PFSK-1 (cell line): ENCODE results near the gene MFSD12.

Experiments used
- FOXP2 ChIP-seq: optimal IDR thresholded peaks from 2 replicates; pipeline ENCODE3; 2011; ENCODE audit warnings: borderline replicate concordance, control low read depth, inconsistent platforms; ENCODE audit not compliant: insufficient read depth; ENCODE audit errors: extremely low read length, extremely low read depth
- POLR2AphosphoS5 ChIP-seq: IDR thresholded peaks from 2 replicates; pipeline ENCODE4 v1.6.1; 2012; ENCODE audit warnings: low read depth, mild to moderate bottlenecking, control low read depth, low read length, moderate library complexity
- REST ChIP-seq, 2 experiments: IDR thresholded peaks; 2 replicates each; pipeline versions ENCODE4 v1.6.1 to v1.8.0; 2011 to 2012; ENCODE audit warnings: low read depth in 2 of 2, low read length in 2 of 2, control low read depth in 1 of 2, inconsistent platforms in 1 of 2, mild to moderate bottlenecking in 1 of 2, moderate library complexity in 1 of 2; ENCODE audit not compliant: insufficient read depth in 1 of 2
- SIN3A ChIP-seq: IDR thresholded peaks from 2 replicates; pipeline ENCODE4 v1.6.1; 2012; ENCODE audit warnings: mild to moderate bottlenecking, low read length, moderate library complexity, borderline replicate concordance; ENCODE audit not compliant: insufficient read depth
- TAF1 ChIP-seq: IDR thresholded peaks from 2 replicates; pipeline ENCODE4 v1.6.1; 2012; ENCODE audit warnings: low read length, control low read depth, borderline replicate concordance; ENCODE audit not compliant: insufficient read depth

MFSD12 gene

DNA sequence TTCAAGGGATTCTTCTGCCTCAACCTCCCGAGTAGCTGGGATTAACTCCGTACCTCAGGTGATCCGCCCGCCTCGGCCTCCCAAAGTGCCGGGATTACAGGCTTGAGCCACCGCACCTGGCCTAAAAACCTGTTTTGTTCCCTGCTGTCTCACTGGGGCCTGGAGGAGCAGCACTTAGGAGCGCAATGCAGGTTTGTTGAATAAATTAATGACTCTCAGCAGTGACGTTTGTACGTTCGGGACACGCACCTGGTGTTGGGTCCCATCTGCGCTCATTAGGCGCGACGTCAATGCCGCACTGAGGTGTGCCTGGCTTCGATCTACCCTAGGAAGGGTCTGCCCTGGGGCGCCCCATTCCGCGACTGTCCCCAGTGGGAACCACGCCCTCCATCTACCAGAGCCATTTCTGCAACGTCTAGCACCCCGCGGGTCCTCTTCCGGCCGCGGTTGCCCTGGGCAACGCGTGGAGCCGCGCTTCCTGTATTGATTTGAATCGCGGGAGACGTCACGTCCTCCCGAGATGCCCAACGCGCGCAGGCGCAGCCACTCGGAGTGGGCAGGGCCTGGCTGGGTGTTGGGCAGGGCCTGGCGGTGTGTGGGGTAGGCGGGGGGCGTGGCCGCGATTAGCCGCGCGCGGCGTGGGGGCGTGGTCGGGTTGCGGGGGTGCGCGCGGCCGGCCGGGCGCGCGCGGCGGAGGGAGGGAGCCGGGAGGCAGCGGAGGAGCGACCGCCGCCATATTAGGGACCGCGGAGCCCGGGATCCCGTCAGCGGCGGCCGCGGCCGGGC, 51.6 kb downstream of the MFSD12 start, which contains the start of gene FZR1:
FZR1 (plus strand) TSS at position 714 of the 786 bp plus-strand sequence. CDS start 16,679 bp downstream, outside the sequence.
- TF ChIP-seq REST (IDR thresholded peaks at IDR 0.05; ENCODE audit: insufficient read depth in 1 of 2, low read depth in 2 of 2, low read length in 2 of 2) (no peak), FOXP2 (peak; percentile 55), SIN3A (0 out of 2 replicates have a peak, but pooled peaks have one; percentile 12), TAF1 (0 out of 2 replicates have a peak, but pooled peaks have one; percentile 30), POLR2AphosphoS5 (no peak; the same call in 1 of the 2 replicates)

DNA sequence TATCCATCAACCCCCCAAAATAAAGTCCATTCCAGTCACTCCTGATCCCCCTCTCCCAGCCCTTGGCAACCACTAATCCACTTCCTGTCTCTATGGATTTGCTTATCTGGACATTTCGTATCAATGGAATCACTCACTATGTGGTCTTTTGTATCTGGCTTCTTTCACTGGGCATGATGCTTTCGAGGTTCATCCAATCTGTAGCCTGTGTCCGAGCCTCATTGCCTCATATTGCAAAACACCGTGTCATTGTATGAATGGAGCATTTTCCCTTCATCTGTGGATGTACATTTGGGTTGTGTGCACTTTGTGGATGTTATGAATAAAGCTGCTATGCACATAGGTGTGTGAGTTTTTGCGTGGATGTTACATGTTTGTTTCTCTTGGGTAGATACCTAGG, 52.7 kb downstream of the MFSD12 start:
- TF ChIP-seq FOXP2 (no peak), TAF1 (no peak), REST (IDR thresholded peaks at IDR 0.05; ENCODE audit: insufficient read depth in 1 of 2, low read depth in 2 of 2, low read length in 2 of 2) (no peak), SIN3A (no peak), POLR2AphosphoS5 (no peak)

- no peak for TF ChIP-seq SIN3A
- TF ChIP-seq REST (IDR thresholded peaks at IDR 0.05; ENCODE audit: insufficient read depth in 1 of 2, low read depth in 2 of 2, low read length in 2 of 2): no peak
- TF ChIP-seq FOXP2: peak; percentile 90
- TF ChIP-seq POLR2AphosphoS5: no peak
- no peak for TF ChIP-seq TAF1
Measured at GRCh38 chr19:3503036-3503572, 54.3 kb downstream of the MFSD12 start.

GRCh38 chr19:3501780-3502179, 55.6 kb downstream of the MFSD12 start:
- TF ChIP-seq FOXP2: no peak
- no peak for TF ChIP-seq SIN3A
- no peak for TF ChIP-seq POLR2AphosphoS5

DNA sequence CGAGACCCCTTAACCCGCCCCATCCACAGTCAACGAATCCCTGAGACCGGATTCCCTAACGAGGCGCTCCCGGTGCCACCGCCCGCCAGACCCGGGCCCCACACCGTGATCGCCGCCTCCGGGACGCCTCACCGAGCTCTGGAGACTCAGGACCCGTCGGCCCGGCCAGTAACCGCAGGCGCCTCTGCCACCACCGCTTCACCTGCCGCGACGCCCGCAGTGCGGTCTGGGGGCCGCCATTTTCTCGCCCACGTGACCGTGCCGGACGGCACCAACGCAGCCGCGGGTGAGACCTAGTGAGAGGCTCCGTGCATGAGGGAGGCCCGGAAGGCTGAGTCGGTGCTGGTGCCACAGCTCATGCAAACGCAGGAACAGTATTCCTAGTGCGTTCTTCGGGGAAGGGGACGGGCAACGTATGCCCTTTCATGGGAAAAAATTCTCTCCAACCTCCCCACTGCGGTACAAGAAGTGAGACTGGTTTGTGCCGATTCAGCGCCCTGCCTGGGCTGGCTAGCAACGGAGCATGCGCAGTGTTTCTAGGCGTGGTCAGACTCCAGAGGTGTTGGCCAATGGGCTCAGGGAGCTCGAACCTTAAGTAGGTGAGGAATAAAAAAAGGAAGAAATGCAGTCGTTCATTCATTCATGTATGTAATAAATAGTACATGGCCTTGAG, 56.8 kb downstream of the MFSD12 start, which contains the start of gene DOHH:
DOHH (minus strand) TSS at position 246 of the 673 bp plus-strand sequence. CDS start 3,860 bp downstream, outside the sequence.
- TF ChIP-seq POLR2AphosphoS5 (peak; percentile 69; the same call in 1 of the 2 replicates), TAF1 (peak; percentile 99), FOXP2 (peak; percentile 71), SIN3A (peak; percentile 70; the same call in 1 of the 2 replicates), REST (IDR thresholded peaks at IDR 0.05; ENCODE audit: insufficient read depth in 1 of 2, low read depth in 2 of 2, low read length in 2 of 2) (peak; percentile 59 to 73; a peak in 3 of 4 replicates)
